A549 (cell line): ENCODE data around the gene STING1.

Experiments used
- CEBPB ChIP-seq, 2 experiments: fragments of >200 bp in 1 of 2; sonication (Bioruptor Twin) in 1 of 2; formaldehyde crosslinking in 1 of 2; IDR thresholded peaks; 2 replicates each; pipeline ENCODE4 v1.6.1; 2012 to 2016
- CHD2 ChIP-seq: fragments of 150-350 bp; IDR thresholded peaks from 2 replicates; pipeline ENCODE4 v1.6.1; 2014; ENCODE audit warnings: low read length; ENCODE audit not compliant: partially characterized antibody
- EP300 ChIP-seq, 2 experiments: fragments of >200 bp; sonication (Bioruptor Twin); formaldehyde crosslinking; IDR thresholded peaks; 2 replicates in 1 of 2; 3 replicates in 1 of 2; pipeline ENCODE4 v1.6.1; 2016 to 2017
- ESRRA ChIP-seq: fragments of 150-350 bp; IDR thresholded peaks from 2 replicates; pipeline ENCODE4 v1.6.1; 2014; ENCODE audit warnings: mild to moderate bottlenecking, low read length, borderline replicate concordance
- FOSL2 ChIP-seq, 2 experiments: fragments of 450-650 bp in 1 of 2; fragments of >200 bp in 1 of 2; sonication (Bioruptor Twin) in 1 of 2; formaldehyde crosslinking; IDR thresholded peaks; 2 replicates each; pipeline versions ENCODE4 v1.5.0 to v1.6.1; 2016 to 2020; ENCODE audit warnings: mild to moderate bottlenecking in 1 of 2, moderate library complexity in 1 of 2
- JUNB ChIP-seq: fragments of >200 bp; sonication (Bioruptor Twin); formaldehyde crosslinking; IDR thresholded peaks from 2 replicates; pipeline ENCODE4 v1.6.1; 2016
- MAX ChIP-seq: IDR thresholded peaks from 2 replicates; pipeline ENCODE4 v1.6.1; 2012
- MAZ ChIP-seq: fragments of 150-350 bp; IDR thresholded peaks from 2 replicates; pipeline ENCODE4 v1.6.1; 2014; ENCODE audit warnings: antibody characterized with exemption, low read depth, low read length, borderline replicate concordance
- POLR2A ChIP-seq: IDR thresholded peaks from 2 replicates; pipeline ENCODE4 v1.6.1; 2012; ENCODE audit warnings: mild to moderate bottlenecking, low read length
- REST ChIP-seq: fragments of 200-600 bp; sonication (generic); IDR thresholded peaks from 2 replicates; pipeline ENCODE4 v1.6.1; 2016; ENCODE audit warnings: antibody characterized with exemption, mild to moderate bottlenecking, moderate library complexity
- SREBF2 ChIP-seq: fragments of 450-650 bp; IDR thresholded peaks from 2 replicates; pipeline ENCODE4 v1.6.1; 2014; ENCODE audit warnings: mild to moderate bottlenecking, moderate library complexity
- TF ChIP-seq, protein P1 (sequence below): fragments of >200 bp; sonication (Bioruptor Twin); formaldehyde crosslinking; IDR thresholded peaks from 3 replicates; pipeline ENCODE4 v1.5.1; 2016

DNA sequence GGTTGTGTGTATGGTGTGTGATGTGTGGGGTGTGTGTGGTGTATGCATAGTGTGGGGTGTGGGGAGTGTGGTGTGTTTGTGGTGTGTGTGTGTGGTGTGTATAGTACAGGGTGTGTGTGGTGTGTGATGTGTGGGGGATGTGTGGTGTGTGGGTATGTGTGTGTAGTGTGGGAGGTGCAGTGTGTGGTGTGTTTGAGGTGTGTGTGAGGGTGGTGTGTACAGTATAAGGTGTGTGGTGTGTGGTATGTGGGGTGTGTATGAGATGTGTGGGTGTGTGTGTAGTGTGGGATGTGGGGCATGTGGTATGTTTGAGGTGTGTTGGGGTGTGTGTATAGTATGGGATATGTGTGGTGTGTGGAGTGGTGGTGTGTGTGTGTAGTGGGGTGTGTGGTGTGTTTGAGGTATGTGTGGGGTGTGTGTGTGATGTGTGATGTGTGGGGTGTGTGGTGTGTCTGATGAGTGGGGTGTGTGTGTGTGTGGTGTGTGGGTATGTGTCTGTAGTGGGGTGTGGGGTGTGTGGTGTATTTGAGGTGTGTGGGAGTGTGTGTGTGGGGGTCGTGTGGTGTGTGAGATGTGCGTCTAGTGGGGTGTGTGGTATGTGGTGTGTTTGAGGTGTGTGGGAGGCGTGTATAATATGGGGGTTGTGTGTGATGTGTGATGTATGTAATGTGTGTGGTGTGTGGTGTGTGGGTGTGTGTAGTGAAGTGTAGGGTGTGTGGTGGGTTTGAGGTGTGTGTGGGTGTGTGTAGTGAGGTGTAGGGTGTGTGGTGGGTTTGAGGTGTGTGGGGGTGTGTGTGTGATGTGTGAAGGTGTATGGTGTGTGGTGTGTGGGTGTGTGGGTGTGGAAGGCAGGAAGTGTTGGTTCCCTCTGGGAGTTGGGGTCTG, 28.6 kb downstream of the STING1 start:
- TF ChIP-seq, protein P1, sequence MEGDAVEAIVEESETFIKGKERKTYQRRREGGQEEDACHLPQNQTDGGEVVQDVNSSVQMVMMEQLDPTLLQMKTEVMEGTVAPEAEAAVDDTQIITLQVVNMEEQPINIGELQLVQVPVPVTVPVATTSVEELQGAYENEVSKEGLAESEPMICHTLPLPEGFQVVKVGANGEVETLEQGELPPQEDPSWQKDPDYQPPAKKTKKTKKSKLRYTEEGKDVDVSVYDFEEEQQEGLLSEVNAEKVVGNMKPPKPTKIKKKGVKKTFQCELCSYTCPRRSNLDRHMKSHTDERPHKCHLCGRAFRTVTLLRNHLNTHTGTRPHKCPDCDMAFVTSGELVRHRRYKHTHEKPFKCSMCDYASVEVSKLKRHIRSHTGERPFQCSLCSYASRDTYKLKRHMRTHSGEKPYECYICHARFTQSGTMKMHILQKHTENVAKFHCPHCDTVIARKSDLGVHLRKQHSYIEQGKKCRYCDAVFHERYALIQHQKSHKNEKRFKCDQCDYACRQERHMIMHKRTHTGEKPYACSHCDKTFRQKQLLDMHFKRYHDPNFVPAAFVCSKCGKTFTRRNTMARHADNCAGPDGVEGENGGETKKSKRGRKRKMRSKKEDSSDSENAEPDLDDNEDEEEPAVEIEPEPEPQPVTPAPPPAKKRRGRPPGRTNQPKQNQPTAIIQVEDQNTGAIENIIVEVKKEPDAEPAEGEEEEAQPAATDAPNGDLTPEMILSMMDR = no peak
- TF ChIP-seq MAX (no peak), POLR2A (no peak), EP300 (IDR thresholded peaks at IDR 0.05) (no peak), CEBPB (IDR thresholded peaks at IDR 0.05) (no peak), MAZ (no peak), ESRRA (no peak), CHD2 (no peak), FOSL2 (IDR thresholded peaks at IDR 0.05) (no peak), FOSL2 (CRISPR knock-in tag; IDR thresholded peaks at IDR 0.05) (no peak), REST (no peak), SREBF2 (no peak), JUNB (no peak)
